CD4-positive, alpha-beta memory T cell (primary cell): ENCODE results near the gene CCR1. TPM values are rescaled to one million over a fixed set of nuclear protein-coding genes. Genes with fewer than 3 reads are reported as not detected.

Source experiments
- CTCF ChIA-PET: fragments of 350-600 bp; sonication (Branson Sonifier 250); formaldehyde crosslinking; loops from one replicate; lab custom pipeline; 2021; ENCODE audit warnings: inconsistent platforms; ENCODE audit not compliant: partially characterized antibody; lab: Charles Lee
- POLR2A ChIA-PET: fragments of 350-600 bp; sonication (Branson Sonifier 250); formaldehyde crosslinking; loops from one replicate; lab custom pipeline; 2021; ENCODE audit not compliant: partially characterized antibody; lab: Charles Lee
- DNase-seq, 5 donors: peaks; one replicate each; pipeline versions ENCODE4 v3.0.0 to v3.0.0-alpha.2; 2020 to 2022; ENCODE audit warnings: mixed read lengths in 1 of 5
- H3K27ac ChIP-seq: one replicate; pipeline ENCODE4 v1.7.0; 2013; ENCODE audit warnings: low read depth, low read length
- H3K27me3 ChIP-seq: 2 replicates; pipeline ENCODE4 v1.7.0; 2013; ENCODE audit warnings: mild to moderate bottlenecking, low read length, moderate library complexity; ENCODE audit not compliant: insufficient read depth
- H3K36me3 ChIP-seq: 2 replicates; pipeline ENCODE4 v1.7.0; 2013; ENCODE audit warnings: mild to moderate bottlenecking, low read length, moderate library complexity; ENCODE audit not compliant: insufficient read depth
- H3K4me1 ChIP-seq: 2 replicates; pipeline ENCODE4 v1.7.0; 2013; ENCODE audit warnings: mild to moderate bottlenecking, low read length, moderate library complexity; ENCODE audit not compliant: insufficient read depth
- H3K4me3 ChIP-seq, 2 donors: one replicate each; pipeline ENCODE4 v1.7.0; 2013; ENCODE audit warnings: low read length in 2 of 2, mild to moderate bottlenecking in 1 of 2
- H3K9me3 ChIP-seq, 2 donors: one replicate each; pipeline ENCODE4 v1.7.0; 2013; ENCODE audit warnings: low read length in 2 of 2, control low read depth in 1 of 2; ENCODE audit not compliant: control insufficient read depth in 1 of 2
- H3K27ac Mint-ChIP-seq, 7 donors: one replicate each; pipeline ENCODE4 v1.8.0; 2020 to 2021; ENCODE audit warnings: mixed read lengths in 7 of 7, mild to moderate bottlenecking in 6 of 7, inconsistent platforms in 3 of 7, moderate library complexity in 3 of 7
- H3K27me3 Mint-ChIP-seq, 2 donors: one replicate each; pipeline ENCODE4 v1.8.0; 2020 to 2021; ENCODE audit warnings: mixed read lengths in 2 of 2
- H3K36me3 Mint-ChIP-seq, 2 donors: one replicate each; pipeline ENCODE4 v1.8.0; 2020 to 2021; ENCODE audit warnings: mixed read lengths in 2 of 2, inconsistent platforms in 1 of 2, mild to moderate bottlenecking in 1 of 2
- H3K4me1 Mint-ChIP-seq, 4 donors: one replicate each; pipeline ENCODE4 v1.8.0; 2020 to 2021; ENCODE audit warnings: mixed read lengths in 4 of 4, mild to moderate bottlenecking in 1 of 4
- H3K4me3 Mint-ChIP-seq, 8 donors: one replicate each; pipeline ENCODE4 v1.8.0; 2020 to 2021; ENCODE audit warnings: mixed read lengths in 8 of 8, mild to moderate bottlenecking in 7 of 8, moderate library complexity in 6 of 8, inconsistent platforms in 3 of 8
- H3K9me3 Mint-ChIP-seq, 8 donors: one replicate each; pipeline ENCODE4 v1.8.0; 2020 to 2021; ENCODE audit warnings: mixed read lengths in 8 of 8, mild to moderate bottlenecking in 5 of 8, inconsistent platforms in 3 of 8, moderate library complexity in 1 of 8
- intact Hi-C: fragments of 100-400 bp; cut with micrococcal nuclease; formaldehyde crosslinking; loops from one replicate; pipeline ENCODE4 v1.15.1; 2023
- polyA plus RNA-seq, 2 donors: library from polyadenylated mRNA; unstranded; fragments of 300-500 nt; fragmentation: Illumina TruSeq; gene quantifications; one replicate each; pipeline ENCODE4 v1.2.3, GENCODE V29; 2021
- total RNA-seq, 2 experiments: library from RNA; stranded (reverse); gene quantifications; one replicate each; pipeline ENCODE4 v1.2.3, GENCODE V29; 2021

Gene CCR1
- total and polyA plus RNA-seq, 4 experiments from 2014 or later, result 0.07 to 2.0 (median 0.71) TPM

- no peaks in the 10 kb centered on the region for H3K27me3 Mint-ChIP-seq
- Histone ChIP-seq H3K4me1 (peaks cover 23% of the 10 kb centered on the region), H3K36me3 (no peaks in the 10 kb centered on the region), H3K27ac (no peak overlapping the region), H3K4me3 (no peak overlapping the region), H3K27me3 (no peaks in the 10 kb centered on the region), H3K9me3 (no peaks in the 10 kb centered on the region)
- H3K4me3 Mint-ChIP-seq, result no peak overlapping the region
- no peaks in the 10 kb centered on the region for H3K9me3 Mint-ChIP-seq
- ChIA-PET POLR2A (no interaction called here), CTCF (no interaction called here)
- no peaks in the 10 kb centered on the region for H3K36me3 Mint-ChIP-seq
- intact Hi-C loops, result no loop called here
- H3K27ac Mint-ChIP-seq, result peak overlapping the region in 1 of 7 donors; percentile 14
- H3K4me1 Mint-ChIP-seq, result peaks cover 10 to 36% (median 18%) of the 10 kb centered on the region in 4 donors
- no peak for DNase-seq
Observed at GRCh38 chr3:46203681-46204080, 4.4 kb downstream of the CCR1 start.

- no peaks in the 10 kb centered on the region for H3K27me3 Mint-ChIP-seq
- H3K27me3 ChIP-seq, result no peaks in the 10 kb centered on the region
- H3K4me3 Mint-ChIP-seq, result no peak overlapping the region
- H3K27ac Mint-ChIP-seq, result no peak overlapping the region
- H3K9me3 ChIP-seq, result no peaks in the 10 kb centered on the region
- POLR2A ChIA-PET, result no interaction called here
- peaks cover 2 to 24% (median 8%) of the 10 kb centered on the region in 4 donors for H3K4me1 Mint-ChIP-seq
- no peak for DNase-seq
- peaks cover 11% of the 10 kb centered on the region for H3K4me1 ChIP-seq
- H3K27ac ChIP-seq, result no peak overlapping the region
- CTCF ChIA-PET, result no interaction called here
- no peaks in the 10 kb centered on the region for H3K36me3 Mint-ChIP-seq
- H3K36me3 ChIP-seq, result no peaks in the 10 kb centered on the region
- no peak overlapping the region for H3K4me3 ChIP-seq
- peaks cover 0 to 2% (median under 1%) of the 10 kb centered on the region in 8 donors for H3K9me3 Mint-ChIP-seq
- intact Hi-C loops, result no loop called here
Observed at GRCh38 chr3:46202535-46202934, 5.6 kb downstream of the CCR1 start.

GRCh38 chr3:46200790-46201189 lies 7.3 kb downstream of the CCR1 start:
- H3K27me3 ChIP-seq, result no peaks in the 10 kb centered on the region
- no peaks in the 10 kb centered on the region for H3K9me3 ChIP-seq
- intact Hi-C loops, result no loop called here
- CTCF ChIA-PET, result no interaction called here
- peaks cover 7% of the 10 kb centered on the region for H3K4me1 ChIP-seq
- H3K27ac Mint-ChIP-seq, result no peak overlapping the region
- no peak for DNase-seq
- H3K27me3 Mint-ChIP-seq, result no peaks in the 10 kb centered on the region
- peaks cover 0 to 8% (median 4%) of the 10 kb centered on the region in 4 donors for H3K4me1 Mint-ChIP-seq
- H3K4me3 ChIP-seq, result no peak overlapping the region
- no peak overlapping the region for H3K27ac ChIP-seq
- no peak overlapping the region for H3K4me3 Mint-ChIP-seq
- peaks cover 0 to 7% (median under 1%) of the 10 kb centered on the region in 8 donors for H3K9me3 Mint-ChIP-seq
- H3K36me3 Mint-ChIP-seq, result no peaks in the 10 kb centered on the region
- POLR2A ChIA-PET, result no interaction called here
- H3K36me3 ChIP-seq, result no peaks in the 10 kb centered on the region

GRCh38 chr3:46200211-46200610 lies 7.9 kb downstream of the CCR1 start:
- Histone ChIP-seq H3K9me3 (no peaks in the 10 kb centered on the region), H3K27ac (no peak overlapping the region), H3K4me3 (no peak overlapping the region), H3K4me1 (peaks cover 6% of the 10 kb centered on the region), H3K27me3 (no peaks in the 10 kb centered on the region), H3K36me3 (no peaks in the 10 kb centered on the region)
- intact Hi-C loops, result no loop called here
- H3K4me1 Mint-ChIP-seq, result peaks cover 0 to 5% (median 3%) of the 10 kb centered on the region in 4 donors
- H3K4me3 Mint-ChIP-seq, result no peak overlapping the region
- DNase-seq, result no peak
- H3K27me3 Mint-ChIP-seq, result no peaks in the 10 kb centered on the region
- CTCF ChIA-PET, result no interaction called here
- peaks cover 0 to 7% (median 3%) of the 10 kb centered on the region in 8 donors for H3K9me3 Mint-ChIP-seq
- H3K36me3 Mint-ChIP-seq, result peaks cover 0 to 1% of the 10 kb centered on the region in 2 donors
- H3K27ac Mint-ChIP-seq, result peak overlapping the region in 1 of 7 donors; percentile 43
- POLR2A ChIA-PET, result no interaction called here

- ChIA-PET CTCF (interaction anchor here (0.9 kb wide), 1 partner anchor 11 kb away, joined by 3 read pairs; no protein-coding TSS in a partner anchor), POLR2A (no interaction called here)
- intact Hi-C loops, result no loop called here
- peaks cover 5 to 18% of the 10 kb centered on the region in 2 donors for H3K36me3 Mint-ChIP-seq
- Histone ChIP-seq H3K9me3 (peaks cover 0 to 5% of the 10 kb centered on the region in 2 donors), H3K27ac (no peak overlapping the region), H3K27me3 (no peaks in the 10 kb centered on the region), H3K4me3 (no peak overlapping the region), H3K36me3 (no peaks in the 10 kb centered on the region), H3K4me1 (no peaks in the 10 kb centered on the region)
- H3K27ac Mint-ChIP-seq, result no peak overlapping the region
- H3K4me3 Mint-ChIP-seq, result no peak overlapping the region
- peaks cover 2 to 28% (median 25%) of the 10 kb centered on the region in 8 donors for H3K9me3 Mint-ChIP-seq
- no peaks in the 10 kb centered on the region for H3K4me1 Mint-ChIP-seq
- H3K27me3 Mint-ChIP-seq, result peaks cover 1 to 3% of the 10 kb centered on the region in 2 donors
- DNase-seq, result no peak
Observed at GRCh38 chr3:46196261-46196957, 11.7 kb downstream of the CCR1 start.

GRCh38 chr3:46194868-46195553 lies 13.1 kb downstream of the CCR1 start:
- POLR2A ChIA-PET, result no interaction called here
- Histone ChIP-seq H3K36me3 (no peaks in the 10 kb centered on the region), H3K9me3 (peaks cover 0 to 5% of the 10 kb centered on the region in 2 donors), H3K27ac (no peak overlapping the region), H3K27me3 (no peaks in the 10 kb centered on the region), H3K4me1 (no peaks in the 10 kb centered on the region), H3K4me3 (no peak overlapping the region)
- DNase-seq, result no peak
- intact Hi-C loops, result no loop called here
- Mint-ChIP-seq H3K27ac (no peak overlapping the region), H3K36me3 (peaks cover 5 to 18% of the 10 kb centered on the region in 2 donors), H3K27me3 (peaks cover 1 to 3% of the 10 kb centered on the region in 2 donors), H3K4me1 (no peaks in the 10 kb centered on the region), H3K4me3 (no peak overlapping the region), H3K9me3 (peaks cover 2 to 28% (median 25%) of the 10 kb centered on the region in 8 donors)
- CTCF ChIA-PET, result no interaction called here

GRCh38 chr3:46193436-46193835 lies 14.7 kb downstream of the CCR1 start:
- no peak for DNase-seq
- Histone ChIP-seq H3K36me3 (no peaks in the 10 kb centered on the region), H3K9me3 (peaks cover 0 to 5% of the 10 kb centered on the region in 2 donors), H3K4me3 (no peak overlapping the region), H3K4me1 (no peaks in the 10 kb centered on the region), H3K27ac (no peak overlapping the region), H3K27me3 (no peaks in the 10 kb centered on the region)
- Mint-ChIP-seq H3K27me3 (peaks cover 1 to 3% of the 10 kb centered on the region in 2 donors), H3K36me3 (peaks cover 5 to 18% of the 10 kb centered on the region in 2 donors), H3K4me1 (no peaks in the 10 kb centered on the region), H3K4me3 (no peak overlapping the region), H3K9me3 (peaks cover 2 to 28% (median 24%) of the 10 kb centered on the region in 8 donors), H3K27ac (peak overlapping the region in 1 of 7 donors; percentile 63)
- ChIA-PET POLR2A (no interaction called here), CTCF (no interaction called here)
- intact Hi-C loops, result no loop called here
